ENCODE results near the gene ELK3. TPM values are rescaled to one million over a fixed set of nuclear protein-coding genes. Genes with fewer than 3 reads are reported as not detected.

ELK3 gene
- total and polyA plus RNA-seq, 2 of the 13 experiments (the other 11 are each of a cell fraction or from before 2014, with no cell fraction given): 2.9 to 3.2 TPM

DNA sequence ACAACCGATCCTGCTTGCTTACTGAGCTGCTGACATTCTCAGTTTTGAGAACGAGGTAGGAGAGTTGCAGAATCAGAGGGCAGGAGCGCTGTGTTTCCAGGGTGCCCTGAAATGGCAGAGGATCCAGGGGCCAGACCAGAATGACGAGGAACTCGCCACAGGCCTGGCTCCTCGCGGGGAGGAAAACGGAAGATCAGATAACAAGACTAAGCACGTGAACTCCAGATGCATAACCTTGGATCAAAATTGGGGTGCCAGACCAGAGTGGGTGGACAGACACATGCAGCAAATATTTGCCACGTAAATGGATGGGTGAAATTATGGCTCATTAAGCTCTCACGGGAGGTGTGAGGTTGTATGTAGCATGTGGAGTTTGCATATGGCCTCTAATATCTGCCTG, 46.5 kb downstream of the ELK3 start:
- FAIRE-seq (no peak), ATAC-seq (no peak), DNase-seq (ENCODE audit: low spot score) (no peak)
- POLR2A ChIA-PET: no interaction called here
- 93% methylated on average over 11 of the region's 11 CpGs for WGBS (ENCODE audit: low lambda C conversion rate)
- Histone ChIP-seq H3K9me3 (ENCODE audit: low read length) (no peaks in the 10 kb centered on the region), H3K4me1 (ENCODE audit: insufficient read depth, low read length) (peaks cover 13% of the 10 kb centered on the region), H3K27ac (ENCODE audit: extremely low read length, insufficient read depth, low read length) (no peak overlapping the region), H2AFZ (ENCODE audit: low read length) (no peak overlapping the region), H3K27me3 (ENCODE audit: control insufficient read depth in 1 of 2, insufficient read depth in 2 of 2, low read length in 2 of 2) (no peaks in the 10 kb centered on the region), H4K20me1 (ENCODE audit: insufficient read depth, low read length) (no peaks in the 10 kb centered on the region), H3K36me3 (replicated peaks in 1 of 2; ENCODE audit: control insufficient read depth in 1 of 2, insufficient read depth in 2 of 2, low read length in 2 of 2) (no peaks in the 10 kb centered on the region), H3K4me2 (ENCODE audit: low read depth, low read length) (no peak overlapping the region), H3K9ac (ENCODE audit: insufficient read depth, low read depth, low read length) (no peak overlapping the region), H3K79me2 (ENCODE audit: insufficient read depth, low read length) (no peaks in the 10 kb centered on the region), H3K4me3 (replicated peaks in 1 of 3; ENCODE audit: insufficient read depth in 1 of 3, low read depth in 2 of 3, low read length in 3 of 3) (no peak overlapping the region)
- CTCF ChIA-PET (ENCODE audit: low intra/inter-chr PET ratio, low total read pairs): no interaction called here
- intact Hi-C loops (cut with micrococcal nuclease; ENCODE audit: unreplicated experiment): no loop called here
- in situ Hi-C loops (cut with HindIII; ENCODE audit: extremely low pct_ligation_motif_present, low pct_unique_long_range_greater_than_20kb): no loop called here
- TF ChIP-seq NR3C1 (CRISPR knock-in tag; IDR thresholded peaks at IDR 0.05) (no peak), ZNF207 (IDR thresholded peaks at IDR 0.05; ENCODE audit: borderline replicate concordance) (no peak), EEA1 (CRISPR knock-in tag; IDR thresholded peaks at IDR 0.05; ENCODE audit: borderline replicate concordance) (no peak), SIX1 (CRISPR knock-in tag; IDR thresholded peaks at IDR 0.05; ENCODE audit: borderline replicate concordance) (no peak)
- TF ChIP-seq, protein P1, sequence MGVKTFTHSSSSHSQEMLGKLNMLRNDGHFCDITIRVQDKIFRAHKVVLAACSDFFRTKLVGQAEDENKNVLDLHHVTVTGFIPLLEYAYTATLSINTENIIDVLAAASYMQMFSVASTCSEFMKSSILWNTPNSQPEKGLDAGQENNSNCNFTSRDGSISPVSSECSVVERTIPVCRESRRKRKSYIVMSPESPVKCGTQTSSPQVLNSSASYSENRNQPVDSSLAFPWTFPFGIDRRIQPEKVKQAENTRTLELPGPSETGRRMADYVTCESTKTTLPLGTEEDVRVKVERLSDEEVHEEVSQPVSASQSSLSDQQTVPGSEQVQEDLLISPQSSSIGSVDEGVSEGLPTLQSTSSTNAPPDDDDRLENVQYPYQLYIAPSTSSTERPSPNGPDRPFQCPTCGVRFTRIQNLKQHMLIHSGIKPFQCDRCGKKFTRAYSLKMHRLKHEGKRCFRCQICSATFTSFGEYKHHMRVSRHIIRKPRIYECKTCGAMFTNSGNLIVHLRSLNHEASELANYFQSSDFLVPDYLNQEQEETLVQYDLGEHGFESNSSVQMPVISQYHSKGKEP (CRISPR knock-in tag; IDR thresholded peaks at IDR 0.05): no peak
- TF ChIP-seq, protein P2, sequence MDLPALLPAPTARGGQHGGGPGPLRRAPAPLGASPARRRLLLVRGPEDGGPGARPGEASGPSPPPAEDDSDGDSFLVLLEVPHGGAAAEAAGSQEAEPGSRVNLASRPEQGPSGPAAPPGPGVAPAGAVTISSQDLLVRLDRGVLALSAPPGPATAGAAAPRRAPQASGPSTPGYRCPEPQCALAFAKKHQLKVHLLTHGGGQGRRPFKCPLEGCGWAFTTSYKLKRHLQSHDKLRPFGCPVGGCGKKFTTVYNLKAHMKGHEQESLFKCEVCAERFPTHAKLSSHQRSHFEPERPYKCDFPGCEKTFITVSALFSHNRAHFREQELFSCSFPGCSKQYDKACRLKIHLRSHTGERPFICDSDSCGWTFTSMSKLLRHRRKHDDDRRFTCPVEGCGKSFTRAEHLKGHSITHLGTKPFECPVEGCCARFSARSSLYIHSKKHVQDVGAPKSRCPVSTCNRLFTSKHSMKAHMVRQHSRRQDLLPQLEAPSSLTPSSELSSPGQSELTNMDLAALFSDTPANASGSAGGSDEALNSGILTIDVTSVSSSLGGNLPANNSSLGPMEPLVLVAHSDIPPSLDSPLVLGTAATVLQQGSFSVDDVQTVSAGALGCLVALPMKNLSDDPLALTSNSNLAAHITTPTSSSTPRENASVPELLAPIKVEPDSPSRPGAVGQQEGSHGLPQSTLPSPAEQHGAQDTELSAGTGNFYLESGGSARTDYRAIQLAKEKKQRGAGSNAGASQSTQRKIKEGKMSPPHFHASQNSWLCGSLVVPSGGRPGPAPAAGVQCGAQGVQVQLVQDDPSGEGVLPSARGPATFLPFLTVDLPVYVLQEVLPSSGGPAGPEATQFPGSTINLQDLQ (CRISPR knock-in tag; IDR thresholded peaks at IDR 0.05): no peak
- no TSS peak for BruUV-seq (replicated peaks)

Measured in HepG2 (cell line).